Naive thymus-derived CD4-positive, alpha-beta T cell (primary cell): Measurements from ENCODE around the gene STX2. TPM values are rescaled to one million over a fixed set of nuclear protein-coding genes. Genes with fewer than 3 reads are reported as not detected.
A peak's percentile ranks its signal among the peaks of the same experiment; 100 is the strongest.

ENCODE experiments used
- ATAC-seq: fragments of 150-1000 bp; cut with Tn5 transposase; 2 replicates; pipeline ENCODE4 v1.10.0; 2021; ENCODE audit warnings: mild to moderate bottlenecking, moderate library complexity
- CTCF ChIA-PET: fragments of 350-600 bp; sonication (Branson Sonifier 250); formaldehyde crosslinking; loops from one replicate; lab custom pipeline; 2021; ENCODE audit warnings: antibody characterized with exemption; lab: Charles Lee
- POLR2A ChIA-PET: fragments of 350-600 bp; sonication (Branson Sonifier 250); formaldehyde crosslinking; loops from one replicate; lab custom pipeline; 2021; ENCODE audit warnings: antibody characterized with exemption, inconsistent platforms; lab: Charles Lee
- DNase-seq, 9 donors: peaks; one replicate each; pipeline versions ENCODE4 v3.0.0 to v3.0.0-alpha.2; 2020 to 2022; ENCODE audit warnings: mixed read lengths in 1 of 9
- H3K27ac ChIP-seq: one replicate; pipeline ENCODE4 v1.7.0; 2013; ENCODE audit warnings: mild to moderate bottlenecking, low read depth, low read length, moderate library complexity
- H3K27me3 ChIP-seq, 2 donors: one replicate each; pipeline ENCODE4 v1.7.0; 2013; ENCODE audit warnings: low read length in 2 of 2, mild to moderate bottlenecking in 2 of 2, moderate library complexity in 2 of 2; ENCODE audit not compliant: control insufficient read depth in 2 of 2, insufficient read depth in 2 of 2
- H3K36me3 ChIP-seq, 3 experiments: 1 replicate in 2 of 3; 2 replicates in 1 of 3; pipeline ENCODE4 v1.7.0; 2013; ENCODE audit warnings: low read length in 3 of 3, mild to moderate bottlenecking in 3 of 3, moderate library complexity in 1 of 3; ENCODE audit not compliant: insufficient read depth in 3 of 3, control insufficient read depth in 2 of 3
- H3K4me1 ChIP-seq, 2 donors: one replicate each; pipeline ENCODE4 v1.7.0; 2013; ENCODE audit warnings: low read length in 2 of 2, mild to moderate bottlenecking in 2 of 2, moderate library complexity in 1 of 2; ENCODE audit not compliant: control insufficient read depth in 2 of 2, insufficient read depth in 2 of 2
- H3K4me3 ChIP-seq: 2 replicates; pipeline ENCODE4 v1.7.0; 2013; ENCODE audit warnings: mild to moderate bottlenecking, low read length
- H3K9me3 ChIP-seq, 3 experiments: 1 replicate in 2 of 3; 2 replicates in 1 of 3; pipeline ENCODE4 v1.7.0; 2013; ENCODE audit warnings: low read length in 3 of 3; ENCODE audit not compliant: control insufficient read depth in 2 of 3
- H3K27ac Mint-ChIP-seq, 9 donors: one replicate each; pipeline ENCODE4 v1.8.0; 2020 to 2022; ENCODE audit warnings: mixed read lengths in 9 of 9, mild to moderate bottlenecking in 8 of 9, moderate library complexity in 5 of 9, inconsistent platforms in 2 of 9
- H3K27me3 Mint-ChIP-seq, 5 donors: one replicate each; pipeline ENCODE4 v1.8.0; 2021 to 2022; ENCODE audit warnings: mixed read lengths in 5 of 5, mild to moderate bottlenecking in 1 of 5
- H3K36me3 Mint-ChIP-seq, 5 donors: one replicate each; pipeline ENCODE4 v1.8.0; 2020 to 2022; ENCODE audit warnings: mixed read lengths in 5 of 5, mild to moderate bottlenecking in 3 of 5, inconsistent platforms in 1 of 5
- H3K4me1 Mint-ChIP-seq, 7 donors: one replicate each; pipeline ENCODE4 v1.8.0; 2020 to 2022; ENCODE audit warnings: mixed read lengths in 7 of 7, mild to moderate bottlenecking in 3 of 7, inconsistent platforms in 1 of 7
- H3K4me3 Mint-ChIP-seq, 10 donors: one replicate each; pipeline ENCODE4 v1.8.0; 2020 to 2022; ENCODE audit warnings: mild to moderate bottlenecking in 10 of 10, mixed read lengths in 10 of 10, moderate library complexity in 6 of 10, inconsistent platforms in 2 of 10
- H3K9me3 Mint-ChIP-seq, 11 donors: one replicate each; pipeline ENCODE4 v1.8.0; 2020 to 2022; ENCODE audit warnings: mixed read lengths in 11 of 11, mild to moderate bottlenecking in 4 of 11, inconsistent platforms in 1 of 11, moderate library complexity in 1 of 11
- intact Hi-C, 2 donors: fragments of 100-400 bp; cut with micrococcal nuclease; formaldehyde crosslinking; loops; one replicate each; pipeline ENCODE4 v1.15.1; 2023
- polyA plus RNA-seq, 2 donors: library from polyadenylated mRNA; unstranded; fragments of 300-500 nt; fragmentation: Illumina TruSeq; gene quantifications; one replicate each; pipeline ENCODE4 v1.2.3, GENCODE V29; 2021
- total RNA-seq, 6 experiments: library from RNA in 5 of 6; stranded (reverse) in 5 of 6; gene quantifications; 1 replicate in 5 of 6; 2 replicates in 1 of 6; pipeline ENCODE4 v1.2.3 and lab custom pipeline; 2021 to 2026

STX2 gene
- total and polyA plus RNA-seq, 7 experiments from 2014 or later: 7.6 to 30.3 (median 19.0) TPM

GRCh38 chr12:130778776-130779175 lies 60.3 kb downstream of the STX2 start:
- ChIA-PET CTCF (no interaction called here), POLR2A (no interaction called here)
- Mint-ChIP-seq H3K27ac (no peak overlapping the region), H3K4me3 (peak overlapping the region in 2 of 10 donors; percentile 2 to 3), H3K27me3 (peaks cover 4 to 30% (median 14%) of the 10 kb centered on the region in 5 donors), H3K4me1 (peaks cover 8 to 18% (median 12%) of the 10 kb centered on the region in 7 donors), H3K9me3 (peaks cover 0 to 9% (median 0%) of the 10 kb centered on the region in 11 donors), H3K36me3 (peaks cover 1 to 27% (median 8%) of the 10 kb centered on the region in 5 donors)
- H3K27ac ChIP-seq: no peak overlapping the region
- DNase-seq: no peak
- H3K9me3 ChIP-seq: no peaks in the 10 kb centered on the region
- peaks cover 3 to 8% of the 10 kb centered on the region in 2 donors for H3K4me1 ChIP-seq
- ATAC-seq: no peak
- H3K4me3 ChIP-seq: no peak overlapping the region
- H3K27me3 ChIP-seq: no peaks in the 10 kb centered on the region
- intact Hi-C loops: no loop called here
- H3K36me3 ChIP-seq: no peaks in the 10 kb centered on the region

GRCh38 chr12:130776857-130777339 lies 62.2 kb downstream of the STX2 start:
- H3K4me1 Mint-ChIP-seq: peaks cover 8 to 16% (median 12%) of the 10 kb centered on the region in 7 donors
- H3K27ac Mint-ChIP-seq: no peak overlapping the region
- H3K27me3 Mint-ChIP-seq: peaks cover 6 to 33% (median 17%) of the 10 kb centered on the region in 5 donors
- no peaks in the 10 kb centered on the region for H3K27me3 ChIP-seq
- H3K4me1 ChIP-seq: peaks cover 3 to 8% of the 10 kb centered on the region in 2 donors
- H3K9me3 ChIP-seq: no peaks in the 10 kb centered on the region
- H3K4me3 ChIP-seq: no peak overlapping the region
- intact Hi-C loops: loop anchor here in 1 of 2 donors (2.0 kb wide), 1 partner anchor 20 kb away; no protein-coding TSS in a partner anchor
- H3K36me3 Mint-ChIP-seq: peaks cover 0 to 14% (median 0%) of the 10 kb centered on the region in 5 donors
- peaks cover 0 to 2% (median 0%) of the 10 kb centered on the region in 11 donors for H3K9me3 Mint-ChIP-seq
- DNase-seq (no peak), ATAC-seq (no peak)
- H3K36me3 ChIP-seq: no peaks in the 10 kb centered on the region
- H3K4me3 Mint-ChIP-seq: peak overlapping the region in 9 of 10 donors; percentile 77 to 92 (median 83)
- no peak overlapping the region for H3K27ac ChIP-seq
- ChIA-PET POLR2A (no interaction called here), CTCF (interaction anchor here (0.6 kb wide), 1 partner anchor 46 kb away, joined by 3 read pairs; no protein-coding TSS in a partner anchor)

- peak overlapping the region; percentile 57 for H3K4me3 ChIP-seq
- peaks cover 3 to 8% of the 10 kb centered on the region in 2 donors for H3K4me1 ChIP-seq
- Mint-ChIP-seq H3K36me3 (peaks cover 0 to 11% (median 0%) of the 10 kb centered on the region in 5 donors), H3K27ac (peak overlapping the region in 3 of 9 donors; percentile 1 to 59 (median 14)), H3K9me3 (peaks cover 0 to 2% (median 0%) of the 10 kb centered on the region in 11 donors), H3K27me3 (peaks cover 11 to 33% (median 17%) of the 10 kb centered on the region in 5 donors), H3K4me3 (peak overlapping the region; percentile 77 to 92 (median 84)), H3K4me1 (peaks cover 8 to 16% (median 12%) of the 10 kb centered on the region in 7 donors)
- no peaks in the 10 kb centered on the region for H3K9me3 ChIP-seq
- ChIA-PET CTCF (interaction anchor here (0.6 kb wide), 1 partner anchor 46 kb away, joined by 3 read pairs; no protein-coding TSS in a partner anchor), POLR2A (no interaction called here)
- no peaks in the 10 kb centered on the region for H3K36me3 ChIP-seq
- intact Hi-C loops: loop anchor here in 1 of 2 donors (2.0 kb wide), 1 partner anchor 21 kb away; no protein-coding TSS in a partner anchor
- ATAC-seq (peak; percentile 75), DNase-seq (peak in 5 of 9 donors; percentile 11 to 65 (median 27))
- no peak overlapping the region for H3K27ac ChIP-seq
- H3K27me3 ChIP-seq: no peaks in the 10 kb centered on the region
These were observed 62.8 kb downstream of the STX2 start for GRCh38 chr12:130775953-130776856.

GRCh38 chr12:130770413-130771028 lies 68.5 kb downstream of the STX2 start:
- H3K4me1 ChIP-seq: peaks cover 0 to under 1% of the 10 kb centered on the region in 2 donors
- H3K4me3 ChIP-seq: no peak overlapping the region
- H3K4me1 Mint-ChIP-seq: peaks cover 1 to 3% (median 2%) of the 10 kb centered on the region in 7 donors
- DNase-seq: no peak
- H3K27me3 Mint-ChIP-seq: peaks cover 8 to 30% (median 15%) of the 10 kb centered on the region in 5 donors
- CTCF ChIA-PET: no interaction called here
- H3K27ac ChIP-seq: no peak overlapping the region
- H3K9me3 ChIP-seq: no peaks in the 10 kb centered on the region
- H3K27me3 ChIP-seq: no peaks in the 10 kb centered on the region
- H3K9me3 Mint-ChIP-seq: no peaks in the 10 kb centered on the region
- no peak overlapping the region for H3K27ac Mint-ChIP-seq
- POLR2A ChIA-PET: no interaction called here
- intact Hi-C loops: no loop called here
- no peak overlapping the region for H3K4me3 Mint-ChIP-seq
- ATAC-seq: no peak
- H3K36me3 ChIP-seq: no peaks in the 10 kb centered on the region
- H3K36me3 Mint-ChIP-seq: no peaks in the 10 kb centered on the region

GRCh38 chr12:130768120-130768519 lies 70.9 kb downstream of the STX2 start:
- ATAC-seq (no peak), DNase-seq (no peak)
- peaks cover 0 to 22% (median 11%) of the 10 kb centered on the region in 5 donors for H3K27me3 Mint-ChIP-seq
- no peaks in the 10 kb centered on the region for H3K4me1 Mint-ChIP-seq
- Histone ChIP-seq H3K27me3 (no peaks in the 10 kb centered on the region), H3K4me1 (no peaks in the 10 kb centered on the region), H3K9me3 (no peaks in the 10 kb centered on the region), H3K4me3 (no peak overlapping the region), H3K36me3 (no peaks in the 10 kb centered on the region), H3K27ac (no peak overlapping the region)
- H3K9me3 Mint-ChIP-seq: no peaks in the 10 kb centered on the region
- ChIA-PET POLR2A (no interaction called here), CTCF (no interaction called here)
- intact Hi-C loops: no loop called here
- H3K27ac Mint-ChIP-seq: no peak overlapping the region
- H3K4me3 Mint-ChIP-seq: no peak overlapping the region
- no peaks in the 10 kb centered on the region for H3K36me3 Mint-ChIP-seq

- CTCF ChIA-PET: no interaction called here
- H3K4me1 ChIP-seq: peaks cover 0 to 8% of the 10 kb centered on the region in 2 donors
- H3K36me3 ChIP-seq: no peaks in the 10 kb centered on the region
These were observed 72.6 kb downstream of the STX2 start for GRCh38 chr12:130766470-130766869.

More at GRCh38 chr12:130766470-130766869, 72.6 kb downstream of the STX2 start:
- Mint-ChIP-seq H3K4me1 (peaks cover 4 to 9% (median 6%) of the 10 kb centered on the region in 7 donors), H3K4me3 (no peak overlapping the region), H3K27ac (no peak overlapping the region), H3K36me3 (no peaks in the 10 kb centered on the region), H3K27me3 (peaks cover 0 to 14% (median 6%) of the 10 kb centered on the region in 5 donors), H3K9me3 (peaks cover 0 to 2% (median 0%) of the 10 kb centered on the region in 11 donors)
- no peak for ATAC-seq
- Histone ChIP-seq H3K9me3 (no peaks in the 10 kb centered on the region), H3K27me3 (no peaks in the 10 kb centered on the region), H3K4me3 (no peak overlapping the region), H3K27ac (no peak overlapping the region)
- no peak for DNase-seq
- POLR2A ChIA-PET: no interaction called here
- intact Hi-C loops: no loop called here
